T-helper 9 cell (primary cell): Measurements from ENCODE around the gene ANKRD53.
A peak's percentile ranks its signal among the peaks of the same experiment; 100 is the strongest.
"Not testable (repeated sequence)": the region's sequence is repeated elsewhere in the genome, so short reads cannot be mapped to it uniquely, and the experiment has no call there.

ENCODE experiments used
- DNase-seq: peaks from one replicate; pipeline ENCODE4 v3.0.0-alpha.2; 2020

The ANKRD53 gene

GRCh38 chr2:71018625-71019024 is 40.2 kb downstream of the ANKRD53 start:
- DNase-seq = no peak

GRCh38 chr2:71019989-71020388 is 41.6 kb downstream of the ANKRD53 start:
- not testable (repeated sequence) for DNase-seq

- not testable (repeated sequence) for DNase-seq
Measured at GRCh38 chr2:71021394-71021793, 43.0 kb downstream of the ANKRD53 start.

GRCh38 chr2:71023553-71024243 is 45.3 kb downstream of the ANKRD53 start:
- DNase-seq = peak; percentile 32
